DOHH2 (cell line): ENCODE results near the gene PKM.
A peak's percentile ranks its signal among the peaks of the same experiment; 100 is the strongest.

Source experiments
- H3F3A ChIP-seq: fragments of 200-600 bp; sonication (generic), shearing (Covaris generic); 2 replicates; pipeline ENCODE4 v1.6.0; 2016; ENCODE audit warnings: antibody characterized with exemption, mild to moderate bottlenecking; ENCODE audit not compliant: control insufficient read depth, insufficient read depth
- H3K27ac ChIP-seq: fragments of 200-600 bp; sonication (generic); 2 replicates; pipeline ENCODE4 v1.5.1; 2014; ENCODE audit warnings: low read depth, mild to moderate bottlenecking, low read length, moderate library complexity
- H3K27me3 ChIP-seq: fragments of 200-600 bp; sonication (generic); 2 replicates; pipeline ENCODE4 v1.6.1; 2014; ENCODE audit warnings: mild to moderate bottlenecking, low read length, mixed read lengths; ENCODE audit not compliant: control insufficient read depth
- H3K36me3 ChIP-seq: fragments of 200-600 bp; sonication (generic); 2 replicates; pipeline ENCODE4 v1.6.1; 2014; ENCODE audit warnings: mild to moderate bottlenecking, low read length, moderate library complexity, mixed read lengths; ENCODE audit not compliant: control insufficient read depth
- H3K4me1 ChIP-seq: fragments of 200-600 bp; sonication (generic); 2 replicates; pipeline ENCODE4 v1.6.1; 2014; ENCODE audit warnings: mild to moderate bottlenecking, low read length, mixed read lengths; ENCODE audit not compliant: control insufficient read depth
- H3K4me2 ChIP-seq: fragments of 200-600 bp; sonication (generic); 2 replicates; pipeline ENCODE4 v1.6.0; 2014; ENCODE audit warnings: mild to moderate bottlenecking, low read length, moderate library complexity
- H3K4me3 ChIP-seq: fragments of 200-600 bp; sonication (generic); 2 replicates; pipeline ENCODE4 v1.5.1; 2014; ENCODE audit warnings: mild to moderate bottlenecking, low read length, mixed read lengths
- H3K79me2 ChIP-seq: fragments of 200-600 bp; sonication (generic); 2 replicates; pipeline ENCODE4 v1.6.1; 2014; ENCODE audit warnings: mild to moderate bottlenecking, low read length, mixed read lengths; ENCODE audit not compliant: control insufficient read depth
- H3K9me2 ChIP-seq: fragments of 200-600 bp; sonication (generic); replicated peaks from 2 replicates; pipeline ENCODE4 v1.6.1; 2014; ENCODE audit warnings: mild to moderate bottlenecking, low read length, mixed read lengths; ENCODE audit not compliant: control insufficient read depth
- H3K9me3 ChIP-seq: fragments of 200-600 bp; sonication (generic); 2 replicates; pipeline ENCODE4 v1.6.1; 2014; ENCODE audit warnings: antibody characterized with exemption, low read length, mixed read lengths; ENCODE audit not compliant: control insufficient read depth, insufficient read depth
- H4K20me1 ChIP-seq: fragments of 200-600 bp; sonication (generic); 2 replicates; pipeline ENCODE4 v1.6.0; 2014; ENCODE audit warnings: low read depth, mild to moderate bottlenecking, antibody characterized with exemption, low read length, moderate library complexity; ENCODE audit not compliant: control insufficient read depth, insufficient read depth
- CTCF ChIP-seq: fragments of 200-600 bp; sonication (generic); IDR thresholded peaks from one replicate; pipeline ENCODE4 v1.5.1; 2014; ENCODE audit warnings: antibody characterized with exemption, mild to moderate bottlenecking, low read depth, low read length; ENCODE audit not compliant: poor library complexity, severe bottlenecking
- EZH2phosphoT487 ChIP-seq: fragments of 200-600 bp; sonication (generic); IDR thresholded peaks from 2 replicates; pipeline ENCODE4 v1.6.1; 2017; ENCODE audit warnings: borderline replicate concordance, mild to moderate bottlenecking, antibody characterized with exemption, low read length, moderate library complexity, mixed read lengths

The PKM gene

GRCh38 chr15:72235298-72235697, 4.3 kb upstream of the PKM start:
- Histone ChIP-seq H3K4me2 (no peak overlapping the region), H3F3A (peaks cover 10% of the 10 kb centered on the region; the same call in 1 of the 2 replicates), H3K27ac (no peak overlapping the region), H3K9me2 (no peaks in the 10 kb centered on the region), H3K4me1 (peaks cover 10% of the 10 kb centered on the region), H4K20me1 (no peaks in the 10 kb centered on the region), H3K27me3 (no peaks in the 10 kb centered on the region), H3K36me3 (peaks cover 10% of the 10 kb centered on the region), H3K79me2 (peaks cover 15% of the 10 kb centered on the region), H3K4me3 (no peak overlapping the region), H3K9me3 (no peaks in the 10 kb centered on the region)
- no peak for TF ChIP-seq CTCF
- TF ChIP-seq EZH2phosphoT487, result no peak

GRCh38 chr15:72233769-72234168, 2.8 kb upstream of the PKM start:
- Histone ChIP-seq H3K4me3 (no peak overlapping the region), H3K4me2 (no peak overlapping the region), H4K20me1 (peaks cover 5% of the 10 kb centered on the region; the same call in 1 of the 2 replicates), H3K27me3 (no peaks in the 10 kb centered on the region), H3F3A (peaks cover 22% of the 10 kb centered on the region), H3K9me2 (no peaks in the 10 kb centered on the region), H3K4me1 (peaks cover 16% of the 10 kb centered on the region), H3K9me3 (no peaks in the 10 kb centered on the region), H3K27ac (no peak overlapping the region), H3K79me2 (peaks cover 30% of the 10 kb centered on the region), H3K36me3 (peaks cover 22% of the 10 kb centered on the region)
- TF ChIP-seq CTCF (no peak), EZH2phosphoT487 (no peak)

- Histone ChIP-seq H3K79me2 (peaks cover 49% of the 10 kb centered on the region), H3K4me3 (peak overlapping the region; percentile 98), H3K27ac (peak overlapping the region; percentile 48), H3F3A (peaks cover 35% of the 10 kb centered on the region), H3K9me3 (no peaks in the 10 kb centered on the region), H4K20me1 (peaks cover 13% of the 10 kb centered on the region), H3K4me1 (peaks cover 31% of the 10 kb centered on the region), H3K4me2 (peak overlapping the region; percentile 76), H3K27me3 (no peaks in the 10 kb centered on the region), H3K9me2 (no peaks in the 10 kb centered on the region), H3K36me3 (peaks cover 36% of the 10 kb centered on the region)
- no peak for TF ChIP-seq EZH2phosphoT487
- no peak for TF ChIP-seq CTCF
Measured at GRCh38 chr15:72231833-72232478, 966 bp upstream of the PKM start.
